ENCODE results near the gene CENPB. TPM values are rescaled to one million over a fixed set of nuclear protein-coding genes. Genes with fewer than 3 reads are reported as not detected.

CENPB gene
- polyA plus RNA-seq, 4 donors = 37.3 to 52.2 (median 40.1) TPM

- DNase-seq (ENCODE audit: low read depth in 4 of 4, low spot score in 3 of 4) = no peak
Measured at GRCh38 chr20:3734111-3734843, 52.3 kb downstream of the CENPB start.

Other genes with a start within 250 kb of the CENPB start
- gene GFRA4, start 123.3 kb downstream of the CENPB start, polyA plus RNA-seq (ENCODE audit: insufficient read length in 4 of 4) = under 1 TPM in 2 of 4 donors, not detected in 2; 0.13 to 0.20 TPM
- gene ADAM33, start 104.7 kb downstream of the CENPB start, polyA plus RNA-seq (ENCODE audit: insufficient read length in 4 of 4) = 10 to 100 TPM in 1 of 4 donors, 1 to 10 TPM in 3; 6.5 to 10.5 (median 8.8) TPM
- 1 to 10 TPM in 1 of 4 donors, under 1 TPM in 3; 0.51 to 1.3 (median 0.76) TPM for gene SIGLEC1, start 74.1 kb downstream of the CENPB start, polyA plus RNA-seq (ENCODE audit: insufficient read length in 4 of 4)
- gene HSPA12B, start 54.1 kb downstream of the CENPB start, polyA plus RNA-seq (ENCODE audit: insufficient read length in 4 of 4) = 10 to 100 TPM; 13.3 to 19.0 (median 14.6) TPM
- 10 to 100 TPM; 19.7 to 26.8 (median 24.1) TPM for gene ADISSP, start 19.0 kb downstream of the CENPB start, polyA plus RNA-seq (ENCODE audit: insufficient read length in 4 of 4)
- 1 to 10 TPM; 1.3 to 3.1 (median 1.7) TPM for gene SPEF1, start 5.3 kb downstream of the CENPB start, polyA plus RNA-seq (ENCODE audit: insufficient read length in 4 of 4)
- gene CDC25B, start 9.6 kb upstream of the CENPB start, polyA plus RNA-seq (ENCODE audit: insufficient read length in 4 of 4) = 10 to 100 TPM; 33.7 to 43.1 (median 38.4) TPM
- gene AP5S1, start 33.8 kb upstream of the CENPB start, polyA plus RNA-seq (ENCODE audit: insufficient read length in 4 of 4) = 10 to 100 TPM in 2 of 4 donors, 1 to 10 TPM in 2; 8.5 to 11.3 (median 9.9) TPM
- 10 to 100 TPM; 24.7 to 29.8 (median 26.6) TPM for gene MAVS, start 60.1 kb upstream of the CENPB start, polyA plus RNA-seq (ENCODE audit: insufficient read length in 4 of 4)
- gene PANK2, start 102.6 kb upstream of the CENPB start, polyA plus RNA-seq (ENCODE audit: insufficient read length in 4 of 4) = 10 to 100 TPM; 30.9 to 41.2 (median 33.8) TPM
- gene RNF24, start 228.8 kb upstream of the CENPB start, polyA plus RNA-seq (ENCODE audit: insufficient read length in 4 of 4) = 10 to 100 TPM; 20.0 to 26.4 (median 22.5) TPM